ENCODE measurements around the gene TTC7B. TPM values are rescaled to one million over a fixed set of nuclear protein-coding genes. Genes with fewer than 3 reads are reported as not detected.
A peak's percentile ranks its signal among the peaks of the same experiment; 100 is the strongest.

Gene TTC7B
- total and polyA plus RNA-seq, 2 of the 13 experiments (the other 11 are each of a cell fraction or from before 2014, with no cell fraction given): 1.3 to 3.2 TPM

DNA sequence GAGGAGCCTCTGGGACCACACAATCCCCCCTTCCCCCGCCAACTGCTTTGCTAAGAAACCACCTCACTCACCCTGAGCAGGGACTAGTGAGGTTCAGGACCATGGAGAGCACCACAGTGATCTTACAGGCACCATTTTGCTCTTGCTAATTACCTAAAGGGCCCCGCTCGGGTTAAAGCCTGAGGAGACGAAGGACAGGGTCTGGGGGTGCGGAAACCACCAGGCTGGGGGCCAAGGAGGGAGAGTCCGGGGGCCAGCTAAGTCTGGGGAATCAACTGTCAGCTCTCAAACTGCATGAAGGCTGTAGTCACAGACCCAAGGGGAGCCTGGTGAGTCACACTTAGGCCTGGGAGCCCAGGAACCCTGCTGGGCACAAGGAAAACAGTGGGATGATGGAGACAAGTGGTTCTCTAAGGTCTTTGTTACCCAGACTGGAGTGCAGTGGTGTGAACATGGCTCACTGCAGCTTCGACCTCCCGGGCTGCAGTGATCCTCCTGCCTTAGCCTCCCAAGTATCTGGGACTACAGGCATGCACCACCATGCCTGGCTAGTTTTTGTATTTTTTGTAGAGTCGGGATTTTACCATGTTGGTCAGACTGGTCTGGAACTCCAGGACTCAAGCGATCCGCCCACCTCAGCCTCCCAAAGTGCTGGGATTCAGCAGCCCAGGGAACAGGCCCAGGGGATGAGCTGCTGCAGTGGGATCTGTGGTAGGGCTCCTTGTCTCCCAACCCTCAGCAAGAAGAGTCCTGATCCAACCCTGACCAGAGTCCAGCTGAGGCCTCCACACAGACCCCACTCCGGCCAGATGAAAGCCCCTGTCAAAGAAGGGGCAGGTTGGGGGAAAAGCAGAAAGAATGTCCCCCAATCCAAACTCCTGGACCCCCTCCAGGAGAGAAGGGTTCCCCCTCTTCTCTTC, 320.6 kb downstream of the TTC7B start (continued):
- TF ChIP-seq ETV6 (CRISPR knock-in tag; conservative IDR thresholded peaks at IDR 0.05) (no peak; the same call in 1 of the 2 replicates), XBP1 (CRISPR knock-in tag; IDR thresholded peaks at IDR 0.05) (no peak), HNF4A (CRISPR knock-in tag; IDR thresholded peaks at IDR 0.05) (no peak), ATAD3A (CRISPR knock-in tag; IDR thresholded peaks at IDR 0.05) (no peak), BRD4 (CRISPR knock-in tag; IDR thresholded peaks at IDR 0.05) (no peak), SRSF4 (IDR thresholded peaks at IDR 0.05; ENCODE audit: low read depth, low read length, poor library complexity, severe bottlenecking) (no peak), KMT2A (CRISPR knock-in tag; IDR thresholded peaks at IDR 0.05) (no peak), PHF20 (CRISPR knock-in tag; IDR thresholded peaks at IDR 0.05) (no peak), ESRRA (CRISPR knock-in tag; IDR thresholded peaks at IDR 0.05; ENCODE audit: low read depth) (no peak), PHF21A (CRISPR knock-in tag; IDR thresholded peaks at IDR 0.05) (no peak), ZBTB42 (CRISPR knock-in tag; IDR thresholded peaks at IDR 0.05) (no peak), ZC3H13 (CRISPR knock-in tag; IDR thresholded peaks at IDR 0.05) (0 out of 2 replicates have a peak, but pooled peaks have one; percentile 41), FOXK2 (IDR thresholded peaks at IDR 0.05) (no peak), RFX5 (IDR thresholded peaks at IDR 0.05; ENCODE audit: low read depth, low read length) (no peak), ZSCAN31 (CRISPR knock-in tag; IDR thresholded peaks at IDR 0.05; ENCODE audit: low read depth) (no peak), HOXA9 (CRISPR knock-in tag; IDR thresholded peaks at IDR 0.05; ENCODE audit: borderline replicate concordance) (no peak), ZNF253 (CRISPR knock-in tag; IDR thresholded peaks at IDR 0.05; ENCODE audit: borderline replicate concordance) (no peak), ZMYM2 (CRISPR knock-in tag; IDR thresholded peaks at IDR 0.05) (no peak), ZNF24 (IDR thresholded peaks at IDR 0.05) (no peak), RXRA (CRISPR knock-in tag; IDR thresholded peaks at IDR 0.05) (no peak), ZFYVE20 (CRISPR knock-in tag; IDR thresholded peaks at IDR 0.05; ENCODE audit: borderline replicate concordance, low read depth) (no peak), EZH2 (conservative IDR thresholded peaks at IDR 0.05; ENCODE audit: low read depth, low read length) (no peak)
- TF ChIP-seq, protein P1, sequence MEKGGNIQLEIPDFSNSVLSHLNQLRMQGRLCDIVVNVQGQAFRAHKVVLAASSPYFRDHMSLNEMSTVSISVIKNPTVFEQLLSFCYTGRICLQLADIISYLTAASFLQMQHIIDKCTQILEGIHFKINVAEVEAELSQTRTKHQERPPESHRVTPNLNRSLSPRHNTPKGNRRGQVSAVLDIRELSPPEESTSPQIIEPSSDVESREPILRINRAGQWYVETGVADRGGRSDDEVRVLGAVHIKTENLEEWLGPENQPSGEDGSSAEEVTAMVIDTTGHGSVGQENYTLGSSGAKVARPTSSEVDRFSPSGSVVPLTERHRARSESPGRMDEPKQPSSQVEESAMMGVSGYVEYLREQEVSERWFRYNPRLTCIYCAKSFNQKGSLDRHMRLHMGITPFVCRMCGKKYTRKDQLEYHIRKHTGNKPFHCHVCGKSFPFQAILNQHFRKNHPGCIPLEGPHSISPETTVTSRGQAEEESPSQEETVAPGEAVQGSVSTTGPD (CRISPR knock-in tag; IDR thresholded peaks at IDR 0.05): no peak
- TF ChIP-seq, protein P2, sequence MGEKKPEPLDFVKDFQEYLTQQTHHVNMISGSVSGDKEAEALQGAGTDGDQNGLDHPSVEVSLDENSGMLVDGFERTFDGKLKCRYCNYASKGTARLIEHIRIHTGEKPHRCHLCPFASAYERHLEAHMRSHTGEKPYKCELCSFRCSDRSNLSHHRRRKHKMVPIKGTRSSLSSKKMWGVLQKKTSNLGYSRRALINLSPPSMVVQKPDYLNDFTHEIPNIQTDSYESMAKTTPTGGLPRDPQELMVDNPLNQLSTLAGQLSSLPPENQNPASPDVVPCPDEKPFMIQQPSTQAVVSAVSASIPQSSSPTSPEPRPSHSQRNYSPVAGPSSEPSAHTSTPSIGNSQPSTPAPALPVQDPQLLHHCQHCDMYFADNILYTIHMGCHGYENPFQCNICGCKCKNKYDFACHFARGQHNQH (CRISPR knock-in tag; IDR thresholded peaks at IDR 0.05): 0 out of 2 replicates have a peak, but pooled peaks have one; percentile 54
- TF ChIP-seq, protein P3, sequence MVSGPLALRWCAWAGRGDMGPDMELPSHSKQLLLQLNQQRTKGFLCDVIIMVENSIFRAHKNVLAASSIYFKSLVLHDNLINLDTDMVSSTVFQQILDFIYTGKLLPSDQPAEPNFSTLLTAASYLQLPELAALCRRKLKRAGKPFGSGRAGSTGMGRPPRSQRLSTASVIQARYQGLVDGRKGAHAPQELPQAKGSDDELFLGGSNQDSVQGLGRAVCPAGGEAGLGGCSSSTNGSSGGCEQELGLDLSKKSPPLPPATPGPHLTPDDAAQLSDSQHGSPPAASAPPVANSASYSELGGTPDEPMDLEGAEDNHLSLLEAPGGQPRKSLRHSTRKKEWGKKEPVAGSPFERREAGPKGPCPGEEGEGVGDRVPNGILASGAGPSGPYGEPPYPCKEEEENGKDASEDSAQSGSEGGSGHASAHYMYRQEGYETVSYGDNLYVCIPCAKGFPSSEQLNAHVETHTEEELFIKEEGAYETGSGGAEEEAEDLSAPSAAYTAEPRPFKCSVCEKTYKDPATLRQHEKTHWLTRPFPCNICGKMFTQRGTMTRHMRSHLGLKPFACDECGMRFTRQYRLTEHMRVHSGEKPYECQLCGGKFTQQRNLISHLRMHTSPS (CRISPR knock-in tag; IDR thresholded peaks at IDR 0.05; ENCODE audit: low read depth): no peak
